SJCRH30 (cell line): ENCODE measurements around the gene NBPF10. TPM values are rescaled to one million over a fixed set of nuclear protein-coding genes. Genes with fewer than 3 reads are reported as not detected.
"Not testable (repeated sequence)": the region's sequence is repeated elsewhere in the genome, so short reads cannot be mapped to it uniquely, and the experiment has no call there.

Experiments
- DNase-seq, 2 experiments: peaks; one replicate each; pipeline ENCODE4 v3.0.0-alpha.2; 2015 to 2020
- H3K27ac ChIP-seq: fragments of 250-450 bp; sonication (Bioruptor Pico); 2 replicates; pipeline ENCODE4 v1.5.1; 2020; ENCODE audit warnings: mild to moderate bottlenecking, moderate library complexity
- H3K27me3 ChIP-seq: fragments of 250-450 bp; sonication (Bioruptor Pico); 2 replicates; pipeline ENCODE4 v1.5.1; 2020; ENCODE audit warnings: mild to moderate bottlenecking, moderate library complexity
- H3K36me3 ChIP-seq: fragments of 250-450 bp; sonication (Bioruptor Pico); 2 replicates; pipeline ENCODE4 v1.5.1; 2020; ENCODE audit warnings: mild to moderate bottlenecking, moderate library complexity
- H3K4me1 ChIP-seq: fragments of 250-450 bp; sonication (Bioruptor Pico); 2 replicates; pipeline ENCODE4 v1.5.1; 2020; ENCODE audit warnings: mild to moderate bottlenecking, moderate library complexity
- H3K4me3 ChIP-seq: fragments of 250-450 bp; sonication (Bioruptor Pico); 2 replicates; pipeline ENCODE4 v1.5.1; 2020; ENCODE audit warnings: mild to moderate bottlenecking, moderate library complexity
- H3K9me3 ChIP-seq: fragments of 250-450 bp; sonication (Bioruptor Pico); replicated peaks from 2 replicates; pipeline ENCODE4 v1.5.1; 2020; ENCODE audit warnings: mild to moderate bottlenecking, moderate library complexity
- total RNA-seq: library from RNA; depleted of rRNA; stranded (reverse); fragments of >200 nt; shearing (Covaris generic); gene quantifications from 2 replicates; pipeline ENCODE4 v1.2.3, GENCODE V29; 2014; rRNA removed

Gene NBPF10, protein sequence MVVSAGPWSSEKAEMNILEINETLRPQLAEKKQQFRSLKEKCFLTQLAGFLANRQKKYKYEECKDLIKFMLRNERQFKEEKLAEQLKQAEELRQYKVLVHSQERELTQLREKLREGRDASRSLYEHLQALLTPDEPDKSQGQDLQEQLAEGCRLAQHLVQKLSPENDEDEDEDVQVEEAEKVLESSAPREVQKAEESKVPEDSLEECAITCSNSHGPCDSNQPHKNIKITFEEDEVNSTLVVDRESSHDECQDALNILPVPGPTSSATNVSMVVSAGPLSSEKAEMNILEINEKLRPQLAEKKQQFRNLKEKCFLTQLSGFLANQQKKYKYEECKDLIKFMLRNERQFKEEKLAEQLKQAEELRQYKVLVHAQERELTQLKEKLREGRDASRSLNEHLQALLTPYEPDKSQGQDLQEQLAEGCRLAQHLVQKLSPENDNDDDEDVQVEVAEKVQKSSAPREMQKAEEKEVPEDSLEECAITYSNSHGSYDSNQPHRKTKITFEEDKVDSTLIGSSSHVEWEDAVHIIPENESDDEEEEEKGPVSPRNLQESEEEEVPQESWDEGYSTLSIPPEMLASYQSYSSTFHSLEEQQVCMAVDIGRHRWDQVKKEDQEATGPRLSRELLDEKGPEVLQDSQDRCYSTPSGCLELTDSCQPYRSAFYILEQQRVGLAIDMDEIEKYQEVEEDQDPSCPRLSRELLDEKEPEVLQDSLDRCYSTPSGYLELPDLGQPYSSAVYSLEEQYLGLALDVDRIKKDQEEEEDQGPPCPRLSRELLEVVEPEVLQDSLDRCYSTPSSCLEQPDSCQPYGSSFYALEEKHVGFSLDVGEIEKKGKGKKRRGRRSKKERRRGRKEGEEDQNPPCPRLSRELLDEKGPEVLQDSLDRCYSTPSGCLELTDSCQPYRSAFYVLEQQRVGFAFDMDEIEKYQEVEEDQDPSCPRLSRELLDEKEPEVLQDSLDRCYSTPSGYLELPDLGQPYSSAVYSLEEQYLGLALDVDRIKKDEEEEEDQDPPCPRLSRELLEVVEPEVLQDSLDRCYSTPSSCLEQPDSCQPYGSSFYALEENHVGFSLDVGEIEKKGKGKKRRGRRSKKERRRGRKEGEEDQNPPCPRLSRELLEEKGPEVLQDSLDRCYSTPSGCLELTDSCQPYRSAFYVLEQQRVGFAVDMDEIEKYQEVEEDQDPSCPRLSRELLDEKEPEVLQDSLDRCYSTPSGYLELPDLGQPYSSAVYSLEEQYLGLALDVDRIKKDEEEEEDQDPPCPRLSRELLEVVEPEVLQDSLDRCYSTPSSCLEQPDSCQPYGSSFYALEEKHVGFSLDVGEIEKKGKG (N-terminal part only)
- total RNA-seq: 0.71 and 0.83 TPM in 2 replicates

DNA sequence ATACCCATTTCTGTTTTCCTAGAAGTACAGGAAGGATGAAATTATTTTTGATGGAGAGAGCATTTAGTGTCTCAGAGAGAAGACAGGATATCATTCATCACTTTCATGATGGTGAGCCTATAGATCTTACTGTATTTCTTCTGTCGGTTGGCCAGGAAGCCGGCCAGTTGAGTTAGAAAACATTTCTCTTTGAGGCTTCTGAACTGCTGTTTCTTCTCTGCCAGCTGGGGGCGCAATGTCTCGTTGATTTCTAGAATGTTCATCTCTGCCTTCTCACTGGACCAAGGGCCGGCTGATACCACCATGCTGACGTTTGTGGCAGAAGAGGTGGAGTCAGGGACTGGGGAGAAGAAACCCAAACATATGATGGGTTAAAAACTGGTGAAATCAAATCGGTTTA, at the start of gene NBPF10:
NBPF10 (minus strand) TSS at position 340 of the 400 bp plus-strand sequence; CDS start at position 305, 35 bp downstream.
- not testable (repeated sequence) for H3K4me3 ChIP-seq, H3K9me3 ChIP-seq, H3K36me3 ChIP-seq, DNase-seq, H3K27me3 ChIP-seq, H3K4me1 ChIP-seq, H3K27ac ChIP-seq

DNA sequence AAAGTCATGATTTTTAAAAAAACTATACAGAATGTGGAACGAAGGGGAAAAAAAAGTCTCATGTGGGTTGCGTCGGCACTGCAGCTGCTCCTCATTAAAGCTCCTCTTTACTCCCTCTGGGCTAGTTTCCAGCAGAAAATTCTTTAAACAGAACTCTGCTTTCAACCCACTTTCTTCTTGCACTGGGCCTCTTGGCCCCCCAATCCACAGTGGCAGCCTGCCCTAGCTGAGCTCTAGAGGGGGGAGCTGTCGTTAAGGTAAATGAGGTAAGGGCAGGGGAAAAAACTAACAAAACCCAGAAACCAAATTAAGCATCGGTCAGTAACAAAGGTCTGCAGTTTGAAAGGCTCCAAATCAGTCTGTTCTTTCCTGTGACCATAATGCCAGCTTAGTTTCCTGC, 29.9 kb upstream of the NBPF10 start:
- peak in 1 of 2 experiments; percentile 45 for DNase-seq
- not testable (repeated sequence) for H3K27ac ChIP-seq, H3K36me3 ChIP-seq, H3K27me3 ChIP-seq, H3K4me1 ChIP-seq, H3K9me3 ChIP-seq, H3K4me3 ChIP-seq

DNA sequence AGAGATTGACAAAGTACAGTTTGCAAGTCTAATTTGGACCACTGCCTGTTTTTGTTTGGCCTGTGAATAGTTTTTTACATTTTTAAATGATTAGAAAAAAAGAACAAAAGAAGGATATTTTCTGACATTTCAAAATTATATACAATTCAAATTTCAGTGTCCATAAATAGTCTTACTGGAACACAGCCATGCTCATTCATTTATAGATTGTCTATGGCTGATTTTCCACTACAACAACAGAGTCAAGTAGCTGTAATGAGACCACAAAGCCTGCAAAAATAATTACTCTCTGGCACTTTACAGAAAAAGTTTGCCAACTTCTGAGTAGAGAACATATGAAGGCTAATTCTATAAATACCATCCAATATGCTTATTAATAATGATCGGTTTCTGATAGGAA, 23.1 kb upstream of the NBPF10 start:
- H3K27ac ChIP-seq, DNase-seq, H3K27me3 ChIP-seq: not testable (repeated sequence)

DNA sequence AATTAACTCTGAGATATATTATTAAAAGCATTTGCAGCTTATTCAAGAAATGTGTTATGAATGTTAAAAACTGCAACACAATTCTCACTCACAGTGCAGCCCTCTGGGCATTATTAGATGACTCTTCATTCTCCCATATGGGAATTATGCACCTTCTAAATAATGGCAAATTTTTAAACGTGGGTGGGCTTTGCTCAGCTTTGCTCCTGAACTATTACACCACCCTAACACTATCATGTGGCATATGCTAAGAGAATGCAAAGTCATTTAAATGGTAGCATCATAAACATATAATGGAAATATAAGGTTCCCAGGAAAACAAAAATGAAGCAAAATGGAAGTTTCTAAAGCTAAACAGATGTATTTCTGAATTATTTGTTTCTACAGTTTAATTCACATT, 22.7 kb upstream of the NBPF10 start:
- H3K27ac ChIP-seq, H3K36me3 ChIP-seq, H3K4me3 ChIP-seq, H3K4me1 ChIP-seq, H3K27me3 ChIP-seq, DNase-seq, H3K9me3 ChIP-seq: not testable (repeated sequence)

More for the DNA sequence above, 23.1 kb upstream of the NBPF10 start:
- not testable (repeated sequence) for H3K4me3 ChIP-seq, H3K4me1 ChIP-seq, H3K36me3 ChIP-seq, H3K9me3 ChIP-seq

Other genes starting within 250 kb of the NBPF10 start
- 0.15 and 0.16 TPM in 2 replicates for gene ITGA10, start 234.8 kb downstream of the NBPF10 start, total RNA-seq
- gene PEX11B, start 226.1 kb downstream of the NBPF10 start, total RNA-seq: 19.5 and 21.2 TPM in 2 replicates
- 232 and 246 TPM in 2 replicates for gene RBM8A, start 217.3 kb downstream of the NBPF10 start, total RNA-seq
- 33.4 and 35.6 TPM in 2 replicates for gene LIX1L, start 186.8 kb downstream of the NBPF10 start, total RNA-seq
- 0.69 and 0.84 TPM in 2 replicates for gene ANKRD34A, start 180.2 kb downstream of the NBPF10 start, total RNA-seq
- 16.7 and 18.4 TPM in 2 replicates for gene POLR3GL, start 180.1 kb downstream of the NBPF10 start, total RNA-seq
- 161 and 177 TPM in 2 replicates for gene TXNIP, start 148.2 kb downstream of the NBPF10 start, total RNA-seq
- gene HJV, start 123.1 kb downstream of the NBPF10 start, total RNA-seq: 0.10 TPM in 2 replicates
- gene NOTCH2NLA, start 84.2 kb upstream of the NBPF10 start, total RNA-seq: 18.3 and 22.4 TPM in 2 replicates